Nephron progenitor cell (in vitro differentiated cells): ENCODE results near the gene GGT1.
"Not testable (repeated sequence)": the region's sequence is repeated elsewhere in the genome, so short reads cannot be mapped to it uniquely, and the experiment has no call there.

Source experiments
- DNase-seq: peaks from one replicate; pipeline ENCODE4 v3.0.0; 2021
- H3K27ac Mint-ChIP-seq: 2 replicates; pipeline ENCODE4 v1.8.0; 2021; ENCODE audit warnings: mild to moderate bottlenecking, moderate library complexity, mixed read lengths
- H3K27me3 Mint-ChIP-seq: 2 replicates; pipeline ENCODE4 v1.8.0; 2021; ENCODE audit warnings: mild to moderate bottlenecking, low read depth, mixed read lengths; ENCODE audit not compliant: poor library complexity
- H3K36me3 Mint-ChIP-seq: 2 replicates; pipeline ENCODE4 v1.8.0; 2021; ENCODE audit warnings: low read depth, mixed read lengths
- H3K4me1 Mint-ChIP-seq: 2 replicates; pipeline ENCODE4 v1.8.0; 2021; ENCODE audit warnings: mixed read lengths
- H3K4me3 Mint-ChIP-seq: 2 replicates; pipeline ENCODE4 v1.8.0; 2021; ENCODE audit warnings: mild to moderate bottlenecking, moderate library complexity, mixed read lengths
- H3K9me3 Mint-ChIP-seq: 2 replicates; pipeline ENCODE4 v1.8.0; 2021; ENCODE audit warnings: mild to moderate bottlenecking, moderate library complexity, mixed read lengths
- TF ChIP-seq, protein P1 (sequence below): fragments of 200-600 bp; sonication (generic); IDR thresholded peaks from 2 replicates; pipeline ENCODE4 v1.5.0; 2021; ENCODE audit warnings: antibody characterized with exemption

The GGT1 gene

DNA sequence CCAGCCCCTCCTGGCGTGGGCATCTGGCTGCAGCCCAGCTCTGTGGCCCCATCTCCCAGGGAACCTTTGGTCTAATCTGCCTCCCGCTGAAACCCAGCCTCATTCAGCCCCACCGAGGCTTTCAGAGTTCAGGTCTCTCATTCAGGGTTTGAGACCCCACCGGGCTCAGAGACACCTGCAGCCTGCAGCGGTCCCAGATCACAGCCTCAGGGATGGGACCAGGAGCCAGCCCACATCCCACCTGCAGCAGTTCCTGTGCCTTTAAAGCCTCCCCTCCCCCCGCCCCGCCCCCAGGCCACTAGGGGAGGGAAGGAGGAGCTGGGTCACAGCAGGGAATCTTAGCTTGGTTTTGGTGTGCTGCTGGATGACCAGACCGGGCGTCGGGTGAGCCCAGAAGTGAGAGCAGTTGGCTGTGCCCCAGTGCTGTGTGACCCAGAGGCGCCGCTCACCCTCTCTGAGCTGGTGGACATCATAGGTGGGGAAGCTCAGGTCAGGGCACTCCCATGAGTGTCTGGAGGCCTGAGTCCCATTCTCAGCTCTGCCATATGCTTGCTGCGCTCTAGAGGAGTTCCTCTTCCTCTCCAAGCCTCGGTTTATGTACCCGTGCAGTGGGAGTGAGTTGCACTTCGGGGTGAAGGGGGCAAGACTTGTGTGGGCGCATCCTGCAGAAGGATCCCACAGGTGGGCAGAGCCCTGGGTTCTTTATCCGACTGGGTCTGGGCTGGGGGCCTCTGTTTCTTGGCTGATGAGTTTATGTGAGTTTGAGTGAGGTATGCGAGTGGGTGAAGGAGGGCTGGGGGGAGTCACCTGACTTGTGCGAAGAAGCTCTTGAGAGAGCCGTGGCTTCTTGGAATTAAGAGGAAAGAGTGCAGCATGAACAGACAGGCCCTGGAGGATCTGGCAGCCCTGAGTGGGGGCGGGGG, at the start of gene GGT1:
Gene GGT1, plus strand, starts transcription at position 347 of the 923 bp plus-strand sequence. CDS start 7,889 bp downstream, outside the sequence.
- not testable (repeated sequence) for H3K27me3 Mint-ChIP-seq, H3K36me3 Mint-ChIP-seq, H3K9me3 Mint-ChIP-seq
- peak within 1 kb of the TSS; percentile 70 for H3K4me3 Mint-ChIP-seq
- DNase-seq: peak; percentile 34
- peaks cover 19% of the 10 kb centered on the region for H3K4me1 Mint-ChIP-seq
- peak within 1 kb of the TSS; percentile 29 for H3K27ac Mint-ChIP-seq

DNA sequence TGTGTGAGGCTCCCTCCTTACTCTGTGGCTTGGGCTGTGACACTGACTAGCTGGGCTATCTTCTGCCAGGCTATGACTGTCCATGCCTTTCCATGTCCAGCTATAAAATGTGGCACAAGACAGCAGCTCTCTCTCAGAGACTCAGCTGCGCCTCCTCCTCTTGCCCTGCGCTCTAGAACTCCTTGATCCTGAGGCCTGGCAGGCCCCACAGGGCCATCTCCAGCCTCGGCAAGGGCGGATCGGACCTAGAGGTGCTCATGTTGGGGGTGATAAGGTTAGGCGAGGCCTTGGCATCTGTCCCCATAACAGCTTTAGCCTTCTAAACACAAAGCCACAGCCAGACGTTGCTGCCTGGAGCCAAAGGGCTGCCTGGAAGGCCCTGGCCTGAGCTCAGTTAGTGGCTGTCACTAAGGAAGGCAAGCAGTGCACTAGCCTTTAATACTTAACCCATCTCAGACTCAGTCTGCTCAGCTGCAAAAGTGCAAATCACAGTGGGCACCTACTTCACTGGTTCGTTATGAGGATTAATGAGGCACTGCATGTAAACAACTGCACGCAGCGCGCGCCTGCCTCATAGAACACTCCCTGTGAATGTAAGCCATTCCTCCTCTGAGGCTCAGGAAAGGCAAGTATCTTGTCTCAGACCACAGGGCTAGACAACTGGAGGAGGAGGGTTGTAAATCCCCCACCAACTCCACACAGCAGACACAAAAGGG, 49.2 kb upstream of the GGT1 start:
- H3K27ac Mint-ChIP-seq: peak overlapping the region; percentile 97
- H3K9me3 Mint-ChIP-seq: no peaks in the 10 kb centered on the region
- peak overlapping the region; percentile 93 for H3K4me3 Mint-ChIP-seq
- DNase-seq: peak; percentile 35
- H3K27me3 Mint-ChIP-seq: peaks cover 4% of the 10 kb centered on the region
- H3K4me1 Mint-ChIP-seq: peaks cover 51% of the 10 kb centered on the region
- TF ChIP-seq, protein P1, sequence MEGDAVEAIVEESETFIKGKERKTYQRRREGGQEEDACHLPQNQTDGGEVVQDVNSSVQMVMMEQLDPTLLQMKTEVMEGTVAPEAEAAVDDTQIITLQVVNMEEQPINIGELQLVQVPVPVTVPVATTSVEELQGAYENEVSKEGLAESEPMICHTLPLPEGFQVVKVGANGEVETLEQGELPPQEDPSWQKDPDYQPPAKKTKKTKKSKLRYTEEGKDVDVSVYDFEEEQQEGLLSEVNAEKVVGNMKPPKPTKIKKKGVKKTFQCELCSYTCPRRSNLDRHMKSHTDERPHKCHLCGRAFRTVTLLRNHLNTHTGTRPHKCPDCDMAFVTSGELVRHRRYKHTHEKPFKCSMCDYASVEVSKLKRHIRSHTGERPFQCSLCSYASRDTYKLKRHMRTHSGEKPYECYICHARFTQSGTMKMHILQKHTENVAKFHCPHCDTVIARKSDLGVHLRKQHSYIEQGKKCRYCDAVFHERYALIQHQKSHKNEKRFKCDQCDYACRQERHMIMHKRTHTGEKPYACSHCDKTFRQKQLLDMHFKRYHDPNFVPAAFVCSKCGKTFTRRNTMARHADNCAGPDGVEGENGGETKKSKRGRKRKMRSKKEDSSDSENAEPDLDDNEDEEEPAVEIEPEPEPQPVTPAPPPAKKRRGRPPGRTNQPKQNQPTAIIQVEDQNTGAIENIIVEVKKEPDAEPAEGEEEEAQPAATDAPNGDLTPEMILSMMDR: no peak
- peaks cover 17% of the 10 kb centered on the region for H3K36me3 Mint-ChIP-seq

DNA sequence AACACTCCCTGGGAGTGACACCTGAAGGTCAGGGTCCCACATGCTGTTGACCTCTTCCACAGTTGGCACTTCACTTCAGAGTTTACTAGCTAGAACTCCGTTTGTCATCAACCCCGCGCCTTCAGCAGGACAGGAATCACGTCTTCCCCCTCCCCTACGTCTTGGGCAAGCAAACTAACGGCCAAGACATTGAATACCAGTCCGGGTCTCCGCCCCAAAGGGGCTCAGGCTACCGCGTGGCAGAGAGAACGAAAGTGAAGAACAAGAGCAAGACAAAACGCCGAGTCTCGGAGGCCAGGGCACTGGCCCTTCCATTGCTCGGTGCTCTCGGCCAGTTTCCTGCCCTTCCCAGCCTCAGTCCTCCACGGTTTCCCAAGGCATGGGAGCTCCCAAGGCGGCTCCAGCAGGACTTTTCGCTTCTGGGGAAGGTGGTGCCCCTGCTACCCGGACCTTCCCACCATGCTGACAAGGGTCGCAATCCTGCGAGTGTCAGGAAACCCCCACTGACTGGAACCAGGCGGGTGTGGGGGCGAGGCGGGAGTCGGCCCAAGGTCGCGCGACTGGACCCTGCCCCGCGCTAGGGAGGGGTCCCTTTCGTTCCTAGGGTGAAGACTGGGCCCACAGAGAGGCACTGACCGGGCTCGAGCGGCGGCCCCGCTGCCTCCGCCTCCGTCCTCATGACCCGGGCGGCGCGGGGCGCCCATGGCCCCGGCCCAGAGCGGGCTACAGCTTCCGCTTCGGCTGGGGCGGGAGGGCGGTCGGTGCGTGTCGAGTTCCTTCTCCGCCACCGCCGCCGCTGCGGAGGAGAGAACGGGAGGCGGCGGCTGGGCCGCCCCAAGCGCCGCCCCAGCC, 48.5 kb upstream of the GGT1 start, which contains the start of gene GUCD1:
Gene GUCD1, minus strand, starts transcription at position 826 of the 852 bp plus-strand sequence. Its CDS starts 147 bp downstream, at position 679.
- TF ChIP-seq, protein P1: no peak

DNA sequence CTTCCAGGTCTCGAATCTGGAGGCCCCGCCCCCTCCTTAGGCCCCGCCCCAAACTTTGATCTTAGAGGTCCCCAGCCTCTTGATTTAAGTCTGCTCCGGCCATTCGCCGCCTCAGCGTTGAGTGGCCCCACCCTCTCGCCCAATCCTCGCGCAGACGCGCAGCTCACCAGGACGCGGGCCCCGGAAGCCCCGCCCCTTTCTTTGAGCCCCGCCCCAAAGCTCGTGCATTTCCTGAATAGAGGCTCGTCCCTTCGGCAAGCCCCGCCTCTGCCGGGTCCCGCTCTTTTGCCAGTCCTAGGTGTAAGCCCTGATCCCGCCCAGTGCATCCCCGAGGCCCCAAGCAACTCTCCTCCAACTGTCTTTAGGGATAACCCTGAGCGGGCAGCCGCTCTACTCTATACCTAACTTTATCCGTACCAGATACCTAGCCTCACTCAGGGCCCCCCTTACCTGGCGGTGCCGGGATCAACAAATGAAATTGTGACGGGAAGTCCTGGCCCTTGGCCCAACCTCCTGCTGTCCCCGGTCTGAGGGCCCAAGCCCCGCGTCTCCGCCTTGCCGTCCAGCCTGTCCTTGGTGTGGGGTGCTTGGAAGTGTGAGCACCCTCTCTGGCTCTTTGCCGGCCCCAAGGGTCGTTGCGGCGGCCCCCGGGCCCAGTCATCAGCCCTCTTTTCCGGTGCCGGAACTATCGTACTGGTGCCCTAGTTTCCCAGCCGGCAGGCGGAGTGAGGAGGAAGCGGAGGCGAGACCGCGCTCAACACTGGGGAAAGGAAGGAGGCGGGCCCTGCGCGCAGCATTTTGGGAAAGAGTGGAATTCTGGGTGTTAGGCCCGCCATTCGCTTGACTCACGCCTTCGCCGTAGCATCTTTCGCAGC, 47.6 kb upstream of the GGT1 start, which contains the start of gene SNRPD3:
Gene SNRPD3, plus strand, starts transcription at position 835 of the 875 bp plus-strand sequence. CDS start 1,676 bp downstream, outside the sequence.
- Mint-ChIP-seq H3K4me3 (peak within 1 kb of the TSS; percentile 93), H3K27ac (peak within 1 kb of the TSS; percentile 99), H3K27me3 (peaks cover 4% of the 10 kb centered on the region), H3K36me3 (peaks cover 20% of the 10 kb centered on the region), H3K4me1 (peaks cover 51% of the 10 kb centered on the region), H3K9me3 (no peaks in the 10 kb centered on the region)
- DNase-seq: peak; percentile 99
- TF ChIP-seq, protein P1: no peak

More for the DNA sequence above, 48.5 kb upstream of the GGT1 start, which contains the start of gene GUCD1:
- no peaks in the 10 kb centered on the region for H3K9me3 Mint-ChIP-seq
- peak; percentile 46 for DNase-seq
- H3K27me3 Mint-ChIP-seq: peaks cover 4% of the 10 kb centered on the region
- H3K36me3 Mint-ChIP-seq: peaks cover 20% of the 10 kb centered on the region
- H3K4me1 Mint-ChIP-seq: peaks cover 51% of the 10 kb centered on the region
- H3K4me3 Mint-ChIP-seq: peak within 1 kb of the TSS; percentile 93
- H3K27ac Mint-ChIP-seq: peak within 1 kb of the TSS; percentile 99

DNA sequence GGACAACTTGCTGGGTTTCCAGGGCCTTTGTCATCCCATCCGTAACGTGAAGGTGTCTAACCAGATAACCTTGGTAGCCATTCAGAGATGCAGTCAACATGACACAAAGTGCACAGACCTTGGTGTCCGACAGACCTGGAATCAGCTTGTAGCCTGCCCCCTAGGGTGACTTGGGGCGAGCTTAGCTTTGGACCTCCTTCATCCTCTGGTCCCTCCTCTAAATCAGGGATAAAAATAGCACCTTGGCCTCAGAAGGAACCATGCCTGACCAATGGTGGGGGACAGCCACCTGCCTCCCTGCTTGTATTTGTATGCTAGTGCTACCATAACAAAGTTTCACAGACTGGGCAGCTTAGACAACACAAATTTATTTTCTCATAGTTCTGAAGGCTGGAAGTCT, 43.5 kb upstream of the GGT1 start:
- Mint-ChIP-seq H3K4me1 (peaks cover 33% of the 10 kb centered on the region), H3K27me3 (no peaks in the 10 kb centered on the region), H3K9me3 (no peaks in the 10 kb centered on the region), H3K27ac (no peak overlapping the region), H3K36me3 (peaks cover 39% of the 10 kb centered on the region), H3K4me3 (no peak overlapping the region)
- TF ChIP-seq, protein P1: no peak
- DNase-seq: no peak
